Loucy (cell line): ENCODE results near the gene CDK19.

Experiments used
- H2AFZ ChIP-seq: fragments of 200-600 bp; sonication (generic); 2 replicates; pipeline ENCODE4 v1.6.0; 2016; ENCODE audit warnings: antibody characterized with exemption, mild to moderate bottlenecking, low read length, moderate library complexity
- H3F3A ChIP-seq: fragments of 200-600 bp; 2 replicates; pipeline ENCODE4 v1.6.0; 2016; ENCODE audit warnings: antibody characterized with exemption, low read depth, mild to moderate bottlenecking
- H3K27me3 ChIP-seq: fragments of 200-600 bp; sonication (generic); 2 replicates; pipeline ENCODE4 v1.6.1; 2014; ENCODE audit warnings: low read length, mild to moderate bottlenecking; ENCODE audit not compliant: insufficient read depth, poor library complexity, severe bottlenecking
- H3K36me3 ChIP-seq: fragments of 200-600 bp; sonication (generic); 2 replicates; pipeline ENCODE4 v1.6.1; 2016; ENCODE audit warnings: low read length; ENCODE audit not compliant: insufficient read depth
- H3K4me1 ChIP-seq: fragments of 200-600 bp; sonication (generic); 2 replicates; pipeline ENCODE4 v1.5.1; 2014; ENCODE audit warnings: low read length, mild to moderate bottlenecking; ENCODE audit not compliant: insufficient read depth, poor library complexity, severe bottlenecking
- H3K4me2 ChIP-seq: fragments of 200-600 bp; sonication (generic); 2 replicates; pipeline ENCODE4 v1.6.0; 2014; ENCODE audit warnings: antibody characterized with exemption, low read length, low read depth, mild to moderate bottlenecking; ENCODE audit not compliant: poor library complexity, severe bottlenecking
- H3K4me3 ChIP-seq: fragments of 200-600 bp; sonication (generic); 2 replicates; pipeline ENCODE4 v1.5.1; 2014; ENCODE audit warnings: low read length, mild to moderate bottlenecking, mixed read lengths; ENCODE audit not compliant: poor library complexity, severe bottlenecking
- H3K79me2 ChIP-seq: fragments of 200-600 bp; sonication (generic); 2 replicates; pipeline ENCODE4 v1.6.1; 2014; ENCODE audit warnings: low read length; ENCODE audit not compliant: insufficient read depth
- H3K9ac ChIP-seq: fragments of 200-600 bp; sonication (generic); 2 replicates; pipeline ENCODE4 v1.6.0; 2014; ENCODE audit warnings: mild to moderate bottlenecking, low read depth, low read length, moderate library complexity; ENCODE audit not compliant: poor library complexity, severe bottlenecking
- H3K9me2 ChIP-seq: fragments of 200-600 bp; sonication (generic); replicated peaks from 2 replicates; pipeline ENCODE4 v1.6.1; 2016; ENCODE audit warnings: low read depth, low read length, mixed read lengths
- H3K9me3 ChIP-seq: fragments of 200-600 bp; sonication (generic); 2 replicates; pipeline ENCODE4 v1.6.1; 2014; ENCODE audit warnings: mild to moderate bottlenecking, antibody characterized with exemption, low read length, low read depth; ENCODE audit not compliant: insufficient read depth
- H4K20me1 ChIP-seq: fragments of 200-600 bp; sonication (generic); 2 replicates; pipeline ENCODE4 v1.6.0; 2014; ENCODE audit warnings: antibody characterized with exemption, low read length, mild to moderate bottlenecking; ENCODE audit not compliant: insufficient read depth, poor library complexity, severe bottlenecking
- EZH2phosphoT487 ChIP-seq: fragments of 200-600 bp; IDR thresholded peaks from 2 replicates; pipeline ENCODE4 v1.6.1; 2018; ENCODE audit warnings: antibody characterized with exemption, mild to moderate bottlenecking, moderate library complexity, borderline replicate concordance
- TF ChIP-seq, protein P1 (sequence below): fragments of 200-600 bp; sonication (generic); conservative IDR thresholded peaks from 2 replicates; pipeline ENCODE4 v1.5.1; 2014; ENCODE audit warnings: mild to moderate bottlenecking, antibody characterized with exemption, low read length

CDK19 gene

GRCh38 chr6:110628330-110628729 is 186.9 kb downstream of the CDK19 start:
- Histone ChIP-seq H3F3A (no peaks in the 10 kb centered on the region), H4K20me1 (no peaks in the 10 kb centered on the region), H3K4me1 (no peaks in the 10 kb centered on the region), H3K27me3 (no peaks in the 10 kb centered on the region), H3K4me3 (no peak overlapping the region), H3K79me2 (no peaks in the 10 kb centered on the region), H3K4me2 (no peak overlapping the region), H3K9ac (no peak overlapping the region), H3K9me2 (no peaks in the 10 kb centered on the region), H3K36me3 (peaks cover 44% of the 10 kb centered on the region; the same call in 1 of the 2 replicates), H2AFZ (no peak overlapping the region), H3K9me3 (no peaks in the 10 kb centered on the region)
- TF ChIP-seq, protein P1, sequence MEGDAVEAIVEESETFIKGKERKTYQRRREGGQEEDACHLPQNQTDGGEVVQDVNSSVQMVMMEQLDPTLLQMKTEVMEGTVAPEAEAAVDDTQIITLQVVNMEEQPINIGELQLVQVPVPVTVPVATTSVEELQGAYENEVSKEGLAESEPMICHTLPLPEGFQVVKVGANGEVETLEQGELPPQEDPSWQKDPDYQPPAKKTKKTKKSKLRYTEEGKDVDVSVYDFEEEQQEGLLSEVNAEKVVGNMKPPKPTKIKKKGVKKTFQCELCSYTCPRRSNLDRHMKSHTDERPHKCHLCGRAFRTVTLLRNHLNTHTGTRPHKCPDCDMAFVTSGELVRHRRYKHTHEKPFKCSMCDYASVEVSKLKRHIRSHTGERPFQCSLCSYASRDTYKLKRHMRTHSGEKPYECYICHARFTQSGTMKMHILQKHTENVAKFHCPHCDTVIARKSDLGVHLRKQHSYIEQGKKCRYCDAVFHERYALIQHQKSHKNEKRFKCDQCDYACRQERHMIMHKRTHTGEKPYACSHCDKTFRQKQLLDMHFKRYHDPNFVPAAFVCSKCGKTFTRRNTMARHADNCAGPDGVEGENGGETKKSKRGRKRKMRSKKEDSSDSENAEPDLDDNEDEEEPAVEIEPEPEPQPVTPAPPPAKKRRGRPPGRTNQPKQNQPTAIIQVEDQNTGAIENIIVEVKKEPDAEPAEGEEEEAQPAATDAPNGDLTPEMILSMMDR: no peak
- no peak for TF ChIP-seq EZH2phosphoT487

GRCh38 chr6:110626442-110626841 is 188.8 kb downstream of the CDK19 start:
- Histone ChIP-seq H3K79me2 (no peaks in the 10 kb centered on the region), H3K9me3 (no peaks in the 10 kb centered on the region), H3K4me1 (no peaks in the 10 kb centered on the region), H3K9me2 (no peaks in the 10 kb centered on the region), H3K4me3 (no peak overlapping the region), H3K9ac (no peak overlapping the region), H3K27me3 (no peaks in the 10 kb centered on the region), H3K36me3 (peaks cover 59% of the 10 kb centered on the region; the same call in 1 of the 2 replicates), H3K4me2 (no peak overlapping the region), H2AFZ (no peak overlapping the region), H3F3A (no peaks in the 10 kb centered on the region), H4K20me1 (no peaks in the 10 kb centered on the region)
- TF ChIP-seq EZH2phosphoT487: no peak
- TF ChIP-seq, protein P1: no peak

GRCh38 chr6:110625883-110626282 is 189.4 kb downstream of the CDK19 start:
- Histone ChIP-seq H3K36me3 (peaks cover 61% of the 10 kb centered on the region; the same call in 1 of the 2 replicates), H2AFZ (no peak overlapping the region), H3K9ac (no peak overlapping the region), H3K9me3 (no peaks in the 10 kb centered on the region), H3K4me3 (no peak overlapping the region), H3K9me2 (no peaks in the 10 kb centered on the region), H3K4me1 (no peaks in the 10 kb centered on the region), H3K4me2 (no peak overlapping the region), H3K79me2 (no peaks in the 10 kb centered on the region), H4K20me1 (no peaks in the 10 kb centered on the region), H3K27me3 (no peaks in the 10 kb centered on the region), H3F3A (no peaks in the 10 kb centered on the region)
- TF ChIP-seq, protein P1: no peak
- TF ChIP-seq EZH2phosphoT487: no peak
